ENCODE measurements around the gene MPPED2.

- TF ChIP-seq CTCF (IDR thresholded peaks at IDR 0.05) (no peak), POLR2AphosphoS5 (IDR thresholded peaks at IDR 0.05) (no peak)
These were observed 131.1 kb downstream of the MPPED2 start for GRCh38 chr11:30455025-30455424.

Measured in esophagus muscularis mucosa (tissue), 3 donors.